ENCODE measurements around the gene SCT.

The SCT gene

DNA sequence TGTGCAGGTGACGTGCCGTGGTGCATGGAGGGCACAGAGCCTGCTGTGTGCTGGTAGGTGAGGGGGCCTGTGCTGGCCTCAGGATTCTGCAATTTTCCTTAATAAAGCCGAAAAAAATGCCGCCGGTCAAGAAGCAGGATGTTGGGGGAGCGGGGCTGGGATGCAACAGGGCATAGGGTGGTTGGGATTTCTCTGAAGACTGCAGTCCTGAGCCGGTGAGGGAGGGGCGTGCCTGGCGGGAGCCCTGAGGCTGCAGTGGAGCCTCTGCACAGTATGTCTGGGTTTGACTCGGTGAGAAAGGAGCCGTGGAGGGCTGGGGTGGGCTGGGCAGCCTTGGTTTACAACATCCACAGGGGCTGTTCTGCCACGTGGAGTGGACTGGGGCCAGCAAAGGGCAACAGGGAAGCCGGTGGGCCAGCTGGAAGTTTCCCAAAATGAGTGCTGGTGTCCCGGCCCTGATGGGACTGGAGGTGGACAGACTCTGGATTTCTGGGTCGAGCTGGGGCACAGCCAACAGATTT, 3.6 kb downstream of the SCT start:
- no peak for DNase-seq (ENCODE audit: low read depth, low spot score)

DNA sequence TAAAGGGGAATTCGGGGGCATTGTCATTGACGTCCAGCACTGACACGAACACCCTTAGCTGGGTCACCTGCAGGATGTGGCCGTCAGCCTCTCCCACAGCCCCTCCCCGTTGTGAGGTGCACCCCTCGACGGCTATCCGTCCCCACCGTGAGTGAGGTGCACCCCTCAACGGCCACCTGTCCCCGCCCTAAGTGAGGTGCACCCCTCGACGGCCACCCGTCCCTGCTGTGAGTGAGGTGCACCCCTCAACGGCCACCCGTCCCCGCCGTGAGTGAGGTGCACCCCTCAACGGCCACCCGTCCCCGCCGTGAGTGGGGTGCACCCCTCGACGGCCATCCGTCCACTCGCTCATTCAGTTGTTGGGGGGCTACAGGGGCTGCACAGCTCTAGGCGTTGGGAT, 5.1 kb downstream of the SCT start:
- DNase-seq (ENCODE audit: low read depth, low spot score), result no peak

DNA sequence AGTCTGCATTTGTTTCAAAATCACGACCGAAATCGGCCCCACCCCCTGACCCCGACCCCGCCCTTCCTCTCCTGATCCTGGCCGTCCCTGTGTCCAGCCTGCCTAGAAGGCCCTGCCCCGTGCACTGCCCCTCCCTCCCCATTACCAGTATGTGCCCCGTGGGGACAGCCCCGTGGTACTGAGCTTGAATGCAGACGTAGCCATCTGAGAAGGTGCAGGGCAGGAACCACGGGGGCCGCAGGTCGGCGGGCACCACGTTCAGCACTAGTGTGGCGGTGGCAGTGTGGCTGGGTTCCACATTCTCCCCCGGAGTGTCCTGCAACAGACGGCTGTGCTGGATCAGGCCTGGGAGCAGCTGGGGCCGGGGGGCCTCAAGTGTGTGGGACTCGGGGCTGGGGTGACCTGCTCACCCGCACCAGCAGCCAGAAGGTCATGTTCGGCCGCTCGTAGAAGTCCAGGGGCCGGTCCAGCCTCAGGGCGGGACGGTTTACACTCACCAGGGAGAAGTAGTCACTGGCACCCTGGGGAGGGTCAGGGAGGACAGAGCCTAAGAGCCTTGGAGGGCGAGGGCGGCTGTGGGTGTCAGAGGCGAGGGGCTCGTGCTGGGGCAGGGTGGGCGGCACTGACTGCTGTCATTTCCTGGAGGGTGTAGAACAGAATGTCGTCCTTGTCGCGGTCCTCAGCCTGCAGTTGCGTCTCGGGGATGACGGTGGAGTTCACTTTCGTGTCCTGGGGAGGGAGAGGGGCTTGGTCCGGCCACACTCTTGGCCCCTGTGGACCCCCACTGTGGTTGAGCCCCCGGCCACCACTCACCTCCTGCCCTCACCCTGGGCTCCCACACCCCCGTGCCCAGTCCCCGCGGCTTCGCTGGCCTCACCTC, 5.8 kb downstream of the SCT start:
- no peak for DNase-seq (ENCODE audit: low read depth, low spot score)

DNA sequence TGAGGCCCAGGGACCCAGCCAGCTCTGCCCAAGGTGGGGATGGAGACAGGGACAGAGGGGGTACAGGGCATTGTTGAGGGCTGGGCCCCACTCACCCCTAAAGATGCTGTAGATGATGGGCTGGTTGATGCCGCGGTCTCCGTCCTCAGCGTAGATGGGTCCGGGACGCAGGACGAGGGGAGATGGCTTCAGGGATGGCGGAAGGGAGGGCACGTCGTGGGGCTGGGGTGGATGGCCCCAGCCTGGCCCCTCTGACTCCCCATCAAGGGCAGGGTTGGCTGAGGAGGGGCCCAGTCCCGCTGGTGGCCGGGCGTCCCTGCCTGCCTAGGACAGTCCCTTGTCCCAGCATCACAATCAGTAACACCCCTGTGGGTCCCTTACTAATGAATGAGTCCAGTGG, 6.8 kb downstream of the SCT start:
- DNase-seq (ENCODE audit: low read depth, low spot score), result no peak

DNA sequence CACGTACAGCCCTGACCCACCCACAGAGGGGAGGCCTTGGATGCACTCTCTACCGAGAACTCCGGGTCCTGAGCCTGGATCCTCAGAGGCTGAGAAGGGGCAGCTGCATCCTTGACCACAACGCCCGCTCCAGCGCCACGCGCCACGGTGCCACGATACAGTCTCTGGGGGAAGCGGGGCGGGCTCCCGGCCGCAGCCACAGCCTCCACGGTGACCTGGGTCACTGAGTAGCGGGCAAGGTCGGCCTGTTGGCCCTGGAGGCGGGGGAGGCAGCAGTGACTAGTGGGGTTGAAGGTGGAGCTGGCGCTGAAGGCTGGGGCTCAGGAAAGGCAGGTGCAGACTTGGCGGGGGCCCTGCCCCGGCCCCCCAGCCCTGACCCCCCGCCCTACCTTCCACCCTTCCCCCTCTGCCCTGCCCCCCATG, 7.3 kb downstream of the SCT start:
- no peak for DNase-seq (ENCODE audit: low read depth, low spot score)

DNA sequence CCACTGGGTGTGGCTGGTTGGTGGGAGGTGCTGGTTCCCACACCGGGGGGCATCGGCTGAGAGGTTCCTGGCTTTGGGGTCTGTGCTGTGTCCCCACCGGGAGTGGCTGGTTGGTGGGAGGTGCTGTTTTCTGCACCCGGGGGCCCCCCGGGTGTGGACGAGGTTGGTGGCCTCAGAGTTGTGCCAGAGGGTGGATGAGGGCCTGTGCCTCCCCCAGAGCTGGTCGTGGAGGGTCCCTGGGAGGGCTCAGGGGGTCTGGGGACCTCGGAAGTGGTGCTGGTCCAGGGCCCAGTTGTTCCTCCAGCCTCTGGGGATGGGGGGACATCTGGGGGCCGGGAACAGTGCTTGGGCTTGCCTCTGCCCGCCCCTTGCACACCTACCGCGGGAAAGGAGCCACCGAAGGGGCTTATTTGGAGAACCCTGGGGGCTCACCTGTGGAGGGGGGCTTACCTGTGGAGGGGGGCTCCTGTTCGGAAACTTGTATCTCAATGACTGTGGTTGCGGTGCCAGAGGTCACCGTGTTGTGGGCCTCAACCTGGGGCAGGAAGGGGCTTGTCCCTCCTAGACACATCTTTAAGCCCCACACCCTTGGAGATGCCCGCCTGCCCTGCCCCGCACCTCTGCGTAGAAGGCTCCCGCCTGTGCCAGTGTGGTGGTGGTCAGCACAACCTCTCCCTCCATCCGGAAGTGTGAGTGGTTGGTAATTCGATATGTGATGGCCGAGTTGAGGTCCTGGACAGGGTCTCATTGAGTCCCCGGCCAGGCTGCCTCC, 7.9 kb downstream of the SCT start:
- no peak for DNase-seq (ENCODE audit: low read depth, low spot score)

DNA sequence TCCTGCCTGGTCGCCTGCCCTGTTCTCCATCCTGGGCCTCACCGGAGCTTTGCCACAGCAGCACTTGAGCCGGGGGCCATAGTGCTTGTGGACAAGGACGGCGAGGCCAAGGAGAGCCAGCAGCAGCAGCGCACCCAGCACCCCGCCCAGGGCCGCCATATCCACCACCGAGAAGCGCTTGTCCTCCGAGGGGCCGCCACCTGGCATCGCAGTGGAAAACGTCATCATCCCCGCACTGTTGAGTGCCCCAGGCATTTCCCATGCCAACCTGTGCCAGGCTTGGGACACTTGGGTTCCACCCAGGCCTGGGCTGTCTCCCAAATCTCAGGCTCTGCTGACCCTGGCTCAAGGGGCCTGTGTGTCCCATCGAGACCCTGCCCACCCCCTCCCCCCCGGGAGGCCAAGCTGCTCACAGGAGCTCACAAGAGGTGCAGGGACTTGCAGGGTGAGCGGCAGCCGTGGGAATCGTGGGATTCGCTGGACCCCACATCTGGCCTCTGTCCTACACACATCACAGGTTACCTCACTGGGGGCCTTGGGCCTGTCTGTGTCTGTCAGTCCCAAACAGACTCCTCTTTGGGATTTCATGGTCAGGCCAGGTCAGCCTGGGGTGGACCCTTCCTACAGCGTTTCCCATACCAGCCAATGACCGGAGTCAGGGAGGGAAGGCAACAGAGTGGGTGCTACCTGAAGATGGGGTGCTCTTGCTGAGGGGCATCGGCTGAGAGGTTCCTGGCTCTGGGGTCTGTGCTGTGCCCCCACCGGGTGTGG, 8.9 kb downstream of the SCT start:
- no peak for DNase-seq (ENCODE audit: low read depth, low spot score)

DNA sequence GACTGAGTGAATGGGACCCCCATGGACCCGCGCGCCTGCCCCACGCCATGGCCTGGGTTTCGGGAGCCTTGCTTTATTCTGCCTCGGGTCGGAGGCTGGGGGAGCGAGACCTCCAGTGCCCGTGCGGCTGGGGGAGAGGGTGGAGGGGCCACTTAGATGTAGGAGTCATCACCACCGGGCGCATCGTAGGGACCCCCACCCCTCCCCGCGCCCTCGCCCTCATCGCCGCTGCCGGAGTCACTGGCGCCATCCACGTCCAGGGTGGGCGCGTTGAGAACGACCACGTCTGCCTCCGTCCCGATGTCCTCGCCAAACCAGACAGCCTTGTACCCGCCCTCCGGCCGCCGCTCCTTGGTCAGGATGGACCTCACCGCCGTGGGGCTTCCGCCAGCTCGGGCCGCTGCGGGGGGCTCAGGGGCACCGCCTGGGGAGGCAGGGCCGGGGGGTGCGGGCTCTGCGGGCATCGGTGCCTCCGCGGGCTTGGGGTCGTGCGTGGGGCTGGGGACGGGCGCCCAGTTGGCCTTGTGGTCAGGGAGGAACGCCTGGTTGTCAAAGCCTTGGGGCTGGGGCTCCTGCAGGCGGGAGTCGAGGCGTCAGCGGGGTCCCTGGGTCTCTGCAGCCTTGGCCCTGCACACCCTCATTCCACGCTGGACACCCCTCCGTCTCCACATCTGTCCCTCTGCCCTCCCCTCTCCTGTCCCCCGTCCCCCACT, 9.6 kb downstream of the SCT start:
- DNase-seq (ENCODE audit: low read depth, low spot score), result no peak

DNA sequence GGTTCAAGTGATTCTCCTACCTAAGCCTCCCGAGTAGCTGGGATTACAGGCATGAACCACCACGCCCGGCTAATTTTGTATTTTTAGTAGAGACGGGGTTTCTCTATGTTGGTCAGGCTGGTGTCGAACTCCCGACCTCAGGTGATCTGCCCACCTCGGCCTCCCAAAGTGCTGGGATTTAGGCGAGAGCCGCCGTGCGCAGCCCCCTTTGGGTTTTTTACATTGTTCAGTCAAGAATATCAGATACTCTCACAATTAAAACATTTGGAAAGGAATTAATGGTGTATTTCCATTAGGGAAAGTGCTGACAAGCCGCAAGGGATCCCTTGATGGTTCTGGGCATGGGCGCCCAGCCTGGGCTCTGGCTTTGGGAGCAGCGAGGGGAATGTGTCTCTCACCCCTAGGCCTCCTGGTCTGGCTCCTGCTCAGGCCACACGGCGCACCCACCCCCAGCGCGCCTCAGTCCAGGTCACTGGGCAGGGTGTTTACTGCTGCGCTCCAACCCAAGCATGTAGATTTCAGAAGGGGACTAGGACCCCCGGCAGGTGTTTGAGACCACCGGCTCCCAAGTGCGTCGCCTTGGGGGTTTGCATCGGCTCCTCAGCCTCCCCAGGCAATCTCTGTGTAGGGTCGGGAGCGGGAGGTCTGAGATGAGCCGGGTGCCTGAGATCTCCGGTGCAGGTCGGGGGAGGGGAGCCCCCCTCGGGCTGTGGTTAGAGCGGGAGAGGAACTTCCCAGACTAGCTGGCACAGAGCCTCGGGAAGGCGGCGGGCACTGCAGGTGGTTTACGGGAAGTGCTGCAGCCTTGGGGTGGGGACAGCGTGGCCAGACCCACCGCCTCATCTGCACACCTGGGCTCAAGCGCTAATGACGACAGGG, 10.4 kb downstream of the SCT start:
- no peak for DNase-seq (ENCODE audit: low read depth, low spot score)

DNA sequence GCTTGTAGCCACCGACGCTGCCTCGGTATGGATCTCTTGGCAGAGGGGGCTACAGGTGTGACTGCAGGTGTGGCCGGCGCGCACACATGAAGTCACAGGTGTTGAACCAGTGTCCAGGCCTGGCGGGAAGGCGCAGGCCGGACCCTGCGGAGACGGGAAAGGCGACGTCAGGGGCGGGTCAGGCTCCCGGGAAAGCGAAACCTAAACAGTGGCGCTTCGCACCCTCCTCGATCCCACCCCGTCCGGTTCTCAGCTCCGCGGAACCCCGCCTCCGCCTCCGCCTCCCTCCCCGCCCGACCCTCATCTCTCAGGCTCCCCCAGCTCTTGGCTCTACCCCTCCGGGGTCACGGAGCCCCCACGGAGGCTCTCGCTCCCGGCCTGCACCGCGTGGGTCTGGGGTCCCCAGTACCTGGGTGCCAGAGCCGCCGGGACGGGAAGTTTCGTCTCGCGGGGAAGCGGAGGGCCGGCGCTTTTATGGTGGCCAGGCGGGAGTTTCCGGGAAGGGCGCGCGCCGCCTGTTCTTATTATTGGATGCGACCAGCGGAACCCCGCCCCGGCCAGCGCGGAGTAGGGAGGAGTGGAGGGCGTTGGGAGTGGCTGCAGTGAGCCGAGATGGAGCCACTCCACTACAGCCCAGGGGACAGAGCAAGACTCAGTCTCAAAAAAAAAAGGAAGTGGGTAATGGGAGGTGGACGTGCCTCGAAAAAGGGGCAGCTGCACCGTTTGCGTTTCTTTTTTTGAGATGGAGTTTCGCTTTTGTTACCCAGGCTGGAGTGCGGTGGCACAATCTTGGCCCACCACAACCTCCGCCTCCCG, 11.3 kb downstream of the SCT start, which contains the start of gene IRF7:
TSS of gene IRF7 (minus strand) at position 447 of the 816 bp plus-strand sequence. CDS start 586 bp downstream, outside the sequence.
- DNase-seq (ENCODE audit: low read depth, low spot score), result peak; percentile 41

DNA sequence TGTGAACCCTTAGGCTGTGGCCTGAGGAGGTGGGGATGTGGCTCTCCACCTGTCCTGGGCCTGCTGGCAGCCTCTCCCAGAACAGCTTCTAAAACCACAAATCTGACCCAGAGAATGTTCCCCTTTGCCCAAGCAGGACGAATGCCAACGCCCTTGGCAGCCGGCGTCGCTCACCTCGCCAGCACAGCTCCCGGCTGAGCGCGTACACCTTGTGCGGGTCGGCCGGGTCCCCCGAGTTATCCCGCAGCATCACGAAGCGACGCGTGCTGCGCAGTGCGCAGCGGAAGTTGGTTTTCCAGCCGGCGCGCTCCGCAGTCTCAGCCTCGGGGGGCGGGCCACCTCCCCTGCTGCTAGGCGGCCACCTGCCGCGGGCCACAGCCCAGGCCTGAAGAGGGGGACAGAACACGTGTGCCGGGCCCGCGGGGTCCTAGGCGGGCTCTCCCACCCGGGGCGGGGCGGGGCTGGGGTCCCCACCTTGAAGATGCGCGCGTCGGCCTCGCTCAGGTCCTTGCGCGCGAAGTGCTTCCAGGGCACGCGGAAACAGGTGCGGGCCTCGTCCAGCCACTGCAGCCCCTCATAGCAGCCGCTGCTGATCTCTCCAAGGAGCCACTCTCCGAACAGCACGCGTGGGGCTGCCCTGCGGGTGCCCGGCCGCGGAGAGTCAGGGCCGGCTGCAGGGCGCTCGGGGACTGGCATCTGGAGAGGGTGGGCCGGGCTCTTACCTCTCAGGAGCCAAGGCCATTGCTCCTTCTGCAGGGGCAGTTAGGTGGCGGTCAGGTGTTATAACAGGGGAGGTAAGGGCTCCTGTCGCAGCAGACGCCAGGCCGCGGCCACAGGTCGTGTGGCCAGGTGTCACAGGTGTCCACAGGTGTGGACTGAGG, 12.1 kb downstream of the SCT start:
- no peak for DNase-seq (ENCODE audit: low read depth, low spot score)

DNA sequence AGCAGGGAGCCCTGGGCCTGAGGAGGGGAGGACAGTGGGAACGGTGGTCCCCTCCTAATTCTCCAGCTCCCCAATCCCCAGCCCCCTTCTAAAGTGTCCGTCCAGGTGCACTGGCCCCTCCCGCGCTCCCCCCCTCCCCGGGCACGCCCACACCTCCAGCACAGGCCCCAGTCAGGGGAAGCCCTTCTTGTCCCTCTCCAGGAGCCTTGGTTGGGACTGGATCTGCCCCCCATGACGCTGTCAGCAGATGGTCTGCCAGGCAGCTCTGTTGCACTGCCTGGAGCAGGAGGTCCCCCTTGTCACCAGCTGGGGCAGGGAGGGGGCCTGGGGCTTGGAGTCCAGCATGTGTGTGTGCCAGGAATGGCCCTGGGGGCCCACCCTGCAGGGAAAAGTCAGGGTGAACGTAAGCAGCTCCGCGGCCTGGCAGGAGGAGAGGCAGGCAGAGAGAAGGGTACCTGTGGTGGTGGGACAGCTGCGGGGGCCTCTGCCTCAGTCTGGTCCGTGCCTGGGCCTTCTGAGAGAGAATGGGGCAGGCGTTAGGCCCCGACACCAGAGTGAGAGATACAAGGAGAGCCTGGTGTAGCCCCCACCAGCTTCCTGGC, 12.9 kb downstream of the SCT start:
- no peak for DNase-seq (ENCODE audit: low read depth, low spot score)

DNA sequence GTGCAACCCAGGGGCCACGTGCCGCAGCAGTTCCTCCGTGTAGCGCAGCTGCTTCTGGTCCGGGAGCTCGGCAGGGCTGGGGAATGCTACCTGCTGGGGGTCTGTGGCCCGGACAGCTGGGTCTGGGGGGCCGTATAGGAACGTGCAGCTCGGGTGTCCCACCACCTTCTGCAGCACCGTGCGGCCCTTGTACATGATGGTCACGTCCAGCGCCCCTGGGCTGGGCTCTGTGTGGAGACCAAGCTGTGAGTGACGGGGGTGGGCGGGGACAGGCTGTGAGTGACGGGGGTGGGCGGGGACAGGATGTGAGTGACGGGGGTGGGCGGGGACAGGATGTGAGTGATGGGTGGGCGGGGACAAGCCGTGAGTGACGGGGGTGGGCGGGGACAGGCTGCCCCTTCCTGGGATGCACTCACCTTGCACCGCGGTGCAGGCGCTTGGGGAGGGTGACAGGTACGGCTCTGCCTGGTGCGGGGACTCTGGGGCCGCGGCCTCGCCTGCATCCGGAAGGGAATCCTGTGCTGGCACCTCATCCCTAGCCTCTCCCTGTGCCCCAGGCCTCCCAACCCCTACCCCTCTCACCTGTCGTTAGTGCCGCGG, 13.5 kb downstream of the SCT start:
- peak; percentile 65 for DNase-seq (ENCODE audit: low read depth, low spot score)

DNA sequence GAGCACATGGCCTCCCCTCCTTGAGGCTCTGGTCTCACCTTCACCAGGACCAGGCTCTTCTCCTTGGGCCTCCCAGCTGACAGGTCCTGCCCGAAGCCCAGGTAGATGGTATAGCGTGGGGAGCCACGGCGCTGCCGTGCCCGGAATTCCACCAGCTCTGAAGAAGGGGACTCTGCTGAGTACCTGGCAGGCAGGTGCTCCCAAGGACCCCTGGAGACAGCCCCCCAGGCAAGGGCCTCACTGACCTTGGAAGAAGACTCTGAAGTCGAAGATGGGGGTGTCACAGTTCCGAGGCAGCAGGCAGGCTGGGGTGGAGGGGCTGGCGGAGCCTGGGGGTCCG, 14.1 kb downstream of the SCT start:
- DNase-seq (ENCODE audit: low read depth, low spot score), result no peak

DNA sequence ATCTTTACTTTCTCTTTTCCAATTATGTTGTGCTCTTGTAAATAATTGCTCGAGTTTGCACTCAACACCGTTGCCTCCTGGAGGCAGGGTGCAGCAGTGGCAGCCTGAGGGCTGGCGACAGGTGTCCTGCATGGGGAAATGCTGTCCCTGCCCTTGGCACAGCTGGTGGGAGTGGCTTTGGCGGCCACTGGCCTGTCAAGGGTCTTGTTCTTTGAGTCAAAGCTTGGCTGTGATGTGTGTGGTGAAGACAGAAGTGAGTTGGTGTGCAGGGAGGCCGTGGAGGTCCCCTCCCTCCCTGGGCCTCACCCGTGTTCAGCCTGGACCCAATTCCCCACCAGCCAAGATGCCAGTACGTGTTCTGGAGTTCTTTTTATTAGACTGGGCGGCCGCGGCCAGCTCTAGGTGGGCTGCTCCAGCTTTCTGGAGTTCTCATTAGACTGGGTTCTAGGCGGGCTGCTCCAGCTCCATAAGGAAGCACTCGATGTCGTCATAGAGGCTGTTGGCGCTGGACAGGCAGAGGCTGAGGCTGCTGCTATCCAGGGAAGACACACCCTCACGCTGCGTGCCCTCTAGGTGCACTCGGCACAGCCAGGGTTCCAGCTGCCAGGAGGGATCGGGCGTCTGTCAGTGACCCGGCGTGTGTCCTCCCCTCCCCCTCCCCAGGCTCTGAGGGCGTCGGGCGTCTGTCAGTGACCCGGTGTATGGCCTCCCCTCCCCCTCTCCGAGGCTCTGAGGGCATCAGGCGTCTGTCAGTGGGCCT, 14.6 kb downstream of the SCT start:
- DNase-seq (ENCODE audit: low read depth, low spot score), result no peak

Measured in activated naive CD8-positive, alpha-beta T cell treated with anti-CD3 and anti-CD28 coated beads, Interleukin-2, amount 50 U/mL, for 16 hours (primary cell).